Measurements from ENCODE around the gene ASF1B. TPM values are rescaled to one million over a fixed set of nuclear protein-coding genes. Genes with fewer than 3 reads are reported as not detected.

ASF1B gene
- total and polyA plus RNA-seq, 2 donors (not counting 3 experiments of a cell fraction or from before 2014, with no cell fraction given): 39.1 to 42.4 TPM

DNA sequence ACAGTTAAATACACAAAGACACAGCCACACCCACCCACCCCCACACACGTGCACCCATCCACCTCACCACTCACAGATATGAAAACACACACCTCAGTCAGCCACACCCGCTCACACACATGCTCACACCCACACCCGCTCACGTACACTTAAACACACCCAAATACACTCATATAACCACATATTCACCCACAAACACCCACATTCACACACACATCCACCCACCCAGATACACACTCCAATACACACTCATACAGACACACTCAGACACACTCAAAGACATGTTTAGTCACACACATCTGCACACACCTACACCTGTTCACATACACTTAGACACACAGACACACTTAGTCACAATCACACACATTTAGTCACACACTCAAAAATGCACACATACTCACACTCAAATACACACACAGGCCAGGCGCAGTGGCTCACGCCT, 39.0 kb upstream of the ASF1B start:
- Histone ChIP-seq H3K27ac (ENCODE audit: insufficient read depth, low read depth, low read length) (no peak overlapping the region), H3K4me2 (ENCODE audit: insufficient read depth, low read length) (no peak overlapping the region), H3K4me1 (ENCODE audit: control insufficient read depth, extremely low read depth, insufficient read depth, low read length) (no peaks in the 10 kb centered on the region), H3K79me2 (ENCODE audit: control insufficient read depth, insufficient read depth, low read length) (no peaks in the 10 kb centered on the region), H2AFZ (ENCODE audit: low read depth, low read length) (no peak overlapping the region), H3K4me3 (replicated peaks in 1 of 3; ENCODE audit: insufficient read depth in 1 of 3, low read depth in 1 of 3, low read length in 3 of 3) (no peak overlapping the region), H4K20me1 (replicated peaks; ENCODE audit: control insufficient read depth, extremely low read depth, insufficient read depth, low read length) (no peaks in the 10 kb centered on the region), H3K27me3 (ENCODE audit: control insufficient read depth in 2 of 2, insufficient read depth in 2 of 2, low read length in 2 of 2) (no peaks in the 10 kb centered on the region), H3K9me3 (replicated peaks; ENCODE audit: control insufficient read depth, insufficient read depth, low read length) (no peaks in the 10 kb centered on the region), H3K9me1 (replicated peaks; ENCODE audit: control insufficient read depth, extremely low read depth, insufficient read depth, low read length) (no peaks in the 10 kb centered on the region), H3K9ac (replicated peaks; ENCODE audit: extremely low read depth, insufficient read depth, low read length) (no peak overlapping the region), H3K36me3 (ENCODE audit: control insufficient read depth in 2 of 2, extremely low read depth in 1 of 2, insufficient read depth in 2 of 2, low read length in 2 of 2) (no peaks in the 10 kb centered on the region)
- POLR2A ChIA-PET: no interaction called here
- FAIRE-seq (no peak), DNase-seq (ENCODE audit: low read depth, low spot score) (no peak)
- CTCF ChIA-PET: no interaction called here
- no TSS peak for BruUV-seq (replicated peaks)
- TF ChIP-seq, protein P1, sequence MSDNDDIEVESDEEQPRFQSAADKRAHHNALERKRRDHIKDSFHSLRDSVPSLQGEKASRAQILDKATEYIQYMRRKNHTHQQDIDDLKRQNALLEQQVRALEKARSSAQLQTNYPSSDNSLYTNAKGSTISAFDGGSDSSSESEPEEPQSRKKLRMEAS (IDR thresholded peaks at IDR 0.05; ENCODE audit: insufficient read depth, insufficient read length): no peak
- no peak for TF ChIP-seq POLR2A (IDR thresholded peaks at IDR 0.05; ENCODE audit: low read depth, low read length)
- no peak for TF ChIP-seq GATA2 (IDR thresholded peaks at IDR 0.05; ENCODE audit: insufficient read depth, insufficient read length, low read depth, low read length)
- no peak for TF ChIP-seq EZH2 (IDR thresholded peaks at IDR 0.05; ENCODE audit: borderline replicate concordance, low read depth, low read length, severe bottlenecking)
- TF ChIP-seq, protein P2, sequence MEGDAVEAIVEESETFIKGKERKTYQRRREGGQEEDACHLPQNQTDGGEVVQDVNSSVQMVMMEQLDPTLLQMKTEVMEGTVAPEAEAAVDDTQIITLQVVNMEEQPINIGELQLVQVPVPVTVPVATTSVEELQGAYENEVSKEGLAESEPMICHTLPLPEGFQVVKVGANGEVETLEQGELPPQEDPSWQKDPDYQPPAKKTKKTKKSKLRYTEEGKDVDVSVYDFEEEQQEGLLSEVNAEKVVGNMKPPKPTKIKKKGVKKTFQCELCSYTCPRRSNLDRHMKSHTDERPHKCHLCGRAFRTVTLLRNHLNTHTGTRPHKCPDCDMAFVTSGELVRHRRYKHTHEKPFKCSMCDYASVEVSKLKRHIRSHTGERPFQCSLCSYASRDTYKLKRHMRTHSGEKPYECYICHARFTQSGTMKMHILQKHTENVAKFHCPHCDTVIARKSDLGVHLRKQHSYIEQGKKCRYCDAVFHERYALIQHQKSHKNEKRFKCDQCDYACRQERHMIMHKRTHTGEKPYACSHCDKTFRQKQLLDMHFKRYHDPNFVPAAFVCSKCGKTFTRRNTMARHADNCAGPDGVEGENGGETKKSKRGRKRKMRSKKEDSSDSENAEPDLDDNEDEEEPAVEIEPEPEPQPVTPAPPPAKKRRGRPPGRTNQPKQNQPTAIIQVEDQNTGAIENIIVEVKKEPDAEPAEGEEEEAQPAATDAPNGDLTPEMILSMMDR (IDR thresholded peaks at IDR 0.05; ENCODE audit: extremely low read depth in 1 of 2, insufficient read depth in 1 of 2, low read depth in 1 of 2, low read length in 2 of 2): no peak
- TF ChIP-seq MYC (IDR thresholded peaks at IDR 0.05; ENCODE audit: low read depth, low read length): no peak
- no peak for TF ChIP-seq POLR2AphosphoS5 (IDR thresholded peaks at IDR 0.05; ENCODE audit: insufficient read depth, low read depth, low read length)
- TF ChIP-seq JUN (IDR thresholded peaks at IDR 0.05; ENCODE audit: borderline replicate concordance, insufficient read depth, insufficient read length, low read depth): no peak
- TF ChIP-seq FOS (IDR thresholded peaks at IDR 0.05; ENCODE audit: borderline replicate concordance, insufficient read depth, low read length): no peak
- dilution Hi-C loops (cut with MboI; ENCODE audit: extremely low pct_ligation_motif_present, low sequenced_read_pairs): no loop called here
- intact Hi-C loops (cut with micrococcal nuclease): no loop called here
